GM12878 (cell line): ENCODE measurements around the gene WDR74.

Experiments
- E2F4 ChIP-seq: IDR thresholded peaks from 2 replicates; pipeline ENCODE4 v1.6.1; 2012; ENCODE audit warnings: low read depth, low read length, improper control_type of control experiment
- FOXM1 ChIP-seq: IDR thresholded peaks from 2 replicates; pipeline ENCODE4 v1.6.1; 2012; ENCODE audit warnings: low read depth, mild to moderate bottlenecking, inconsistent platforms, low read length, moderate library complexity
- REST ChIP-seq: IDR thresholded peaks from 2 replicates; pipeline ENCODE4 v1.6.1; 2012; ENCODE audit warnings: mild to moderate bottlenecking, low read depth, low read length
- ZSCAN29 ChIP-seq: fragments of 450-650 bp; IDR thresholded peaks from 2 replicates; pipeline ENCODE4 v1.6.1; 2017; ENCODE audit warnings: mild to moderate bottlenecking, moderate library complexity
- TF ChIP-seq, protein P1 (sequence below): IDR thresholded peaks from 2 replicates; pipeline ENCODE4 v1.6.1; 2012; ENCODE audit warnings: low read depth, low read length, improper control_type of control experiment
- TF ChIP-seq, protein P2 (sequence below), 3 experiments: IDR thresholded peaks in 2 of 3; conservative IDR thresholded peaks in 1 of 3; 2 replicates each; pipeline ENCODE4 v1.5.1; 2011; ENCODE audit warnings: low read depth in 3 of 3, low read length in 3 of 3, mild to moderate bottlenecking in 3 of 3, control low read depth in 2 of 3, moderate library complexity in 2 of 3, inconsistent platforms in 1 of 3, mixed read lengths in 1 of 3; ENCODE audit not compliant: control insufficient read depth in 2 of 3, insufficient read depth in 1 of 3; ENCODE audit errors: extremely low read depth in 1 of 3

DNA sequence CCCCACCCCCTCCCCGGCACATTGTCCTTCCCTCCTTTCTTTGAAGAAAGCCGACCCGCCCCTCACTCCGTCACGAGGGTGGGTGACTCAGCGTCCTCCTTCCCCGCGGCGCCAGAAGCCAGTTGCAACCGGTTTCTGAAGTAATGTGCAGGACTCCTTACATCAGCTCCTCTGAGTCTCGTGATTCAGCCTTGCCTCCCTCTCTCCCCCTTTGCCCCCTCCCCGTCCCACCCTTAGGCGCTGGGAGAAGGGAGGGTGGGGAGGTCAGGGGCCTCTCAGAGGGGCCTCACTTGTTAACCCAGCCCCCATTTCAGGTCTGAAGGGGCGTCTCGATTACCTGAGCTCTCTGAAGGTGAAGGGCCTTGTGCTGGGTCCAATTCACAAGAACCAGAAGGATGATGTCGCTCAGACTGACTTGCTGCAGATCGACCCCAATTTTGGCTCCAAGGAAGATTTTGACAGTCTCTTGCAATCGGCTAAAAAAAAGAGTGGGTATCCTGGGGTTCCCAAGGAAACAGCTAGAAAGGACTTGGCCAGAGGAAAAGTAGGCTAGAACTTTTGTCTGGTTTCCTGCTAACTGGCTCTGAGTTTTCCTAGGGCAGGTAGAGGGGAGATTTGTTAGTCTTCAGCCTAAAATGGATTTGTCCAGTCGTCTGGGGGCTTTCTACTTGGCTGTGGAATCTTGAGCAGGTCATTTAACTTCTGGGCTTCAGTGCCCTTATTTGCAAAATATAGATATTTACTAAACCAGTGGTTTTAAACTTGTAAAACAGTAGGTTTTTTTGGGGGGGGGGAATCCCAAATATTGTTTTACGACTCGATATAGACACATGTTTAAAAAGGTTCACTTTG, 42.4 kb upstream of the WDR74 start:
- TF ChIP-seq E2F4, result no peak
- TF ChIP-seq, protein P1, sequence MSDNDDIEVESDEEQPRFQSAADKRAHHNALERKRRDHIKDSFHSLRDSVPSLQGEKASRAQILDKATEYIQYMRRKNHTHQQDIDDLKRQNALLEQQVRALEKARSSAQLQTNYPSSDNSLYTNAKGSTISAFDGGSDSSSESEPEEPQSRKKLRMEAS, result no peak
- no peak for TF ChIP-seq FOXM1
- TF ChIP-seq, protein P2, sequence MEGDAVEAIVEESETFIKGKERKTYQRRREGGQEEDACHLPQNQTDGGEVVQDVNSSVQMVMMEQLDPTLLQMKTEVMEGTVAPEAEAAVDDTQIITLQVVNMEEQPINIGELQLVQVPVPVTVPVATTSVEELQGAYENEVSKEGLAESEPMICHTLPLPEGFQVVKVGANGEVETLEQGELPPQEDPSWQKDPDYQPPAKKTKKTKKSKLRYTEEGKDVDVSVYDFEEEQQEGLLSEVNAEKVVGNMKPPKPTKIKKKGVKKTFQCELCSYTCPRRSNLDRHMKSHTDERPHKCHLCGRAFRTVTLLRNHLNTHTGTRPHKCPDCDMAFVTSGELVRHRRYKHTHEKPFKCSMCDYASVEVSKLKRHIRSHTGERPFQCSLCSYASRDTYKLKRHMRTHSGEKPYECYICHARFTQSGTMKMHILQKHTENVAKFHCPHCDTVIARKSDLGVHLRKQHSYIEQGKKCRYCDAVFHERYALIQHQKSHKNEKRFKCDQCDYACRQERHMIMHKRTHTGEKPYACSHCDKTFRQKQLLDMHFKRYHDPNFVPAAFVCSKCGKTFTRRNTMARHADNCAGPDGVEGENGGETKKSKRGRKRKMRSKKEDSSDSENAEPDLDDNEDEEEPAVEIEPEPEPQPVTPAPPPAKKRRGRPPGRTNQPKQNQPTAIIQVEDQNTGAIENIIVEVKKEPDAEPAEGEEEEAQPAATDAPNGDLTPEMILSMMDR (IDR thresholded peaks at IDR 0.05 in 2 of 3, conservative IDR thresholded peaks at IDR 0.05 in 1 of 3; ENCODE audit: control insufficient read depth in 2 of 3, extremely low read depth in 1 of 3, insufficient read depth in 1 of 3, low read depth in 3 of 3, low read length in 3 of 3), result no peak
- no peak for TF ChIP-seq ZSCAN29
- no peak for TF ChIP-seq REST
